Skeletal muscle satellite cell (primary cell): ENCODE measurements around the gene RPL37. TPM values are rescaled to one million over a fixed set of nuclear protein-coding genes. Genes with fewer than 3 reads are reported as not detected.

Source experiments
- H3K27me3 ChIP-seq: 2 replicates; pipeline ENCODE4 v1.7.0; 2013; ENCODE audit warnings: low read length; ENCODE audit not compliant: control insufficient read depth, insufficient read depth
- H3K36me3 ChIP-seq: 2 replicates; pipeline ENCODE4 v1.7.0; 2013; ENCODE audit warnings: mild to moderate bottlenecking, control low read depth, low read length; ENCODE audit not compliant: insufficient read depth
- H3K4me1 ChIP-seq: 2 replicates; pipeline ENCODE4 v1.7.0; 2013; ENCODE audit warnings: low read length; ENCODE audit not compliant: control insufficient read depth, insufficient read depth
- H3K4me2 ChIP-seq: 2 replicates; pipeline ENCODE4 v1.7.0; 2013; ENCODE audit warnings: mild to moderate bottlenecking, low read length
- H3K4me3 ChIP-seq: 2 replicates; pipeline ENCODE4 v1.7.0; 2013; ENCODE audit warnings: low read length
- H3K9ac ChIP-seq: 2 replicates; pipeline ENCODE4 v1.7.0; 2013; ENCODE audit warnings: mild to moderate bottlenecking, low read depth, low read length, moderate library complexity
- H3K9me3 ChIP-seq: replicated peaks from 2 replicates; pipeline ENCODE4 v1.7.0; 2013; ENCODE audit warnings: mild to moderate bottlenecking, control low read depth, low read length
- small RNA-seq: library from RNA; depleted of rRNA; stranded (forward); fragments of <200 nt; gene quantifications from one replicate; pipeline ENCODE3, GENCODE V24; 2012

The RPL37 gene

GRCh38 chr5:40776658-40776977 is 58.4 kb downstream of the RPL37 start:
- H3K4me1 ChIP-seq = peaks cover 3% of the 10 kb centered on the region
- no peak overlapping the region for H3K4me2 ChIP-seq
- H3K4me3 ChIP-seq = no peak overlapping the region
- no peak overlapping the region for H3K9ac ChIP-seq
- no peaks in the 10 kb centered on the region for H3K9me3 ChIP-seq
- H3K36me3 ChIP-seq = peaks cover 43% of the 10 kb centered on the region
- no peaks in the 10 kb centered on the region for H3K27me3 ChIP-seq

- H3K9ac ChIP-seq = no peak overlapping the region
- no peak overlapping the region for H3K4me3 ChIP-seq
- no peaks in the 10 kb centered on the region for H3K27me3 ChIP-seq
- H3K4me1 ChIP-seq = no peaks in the 10 kb centered on the region
- H3K9me3 ChIP-seq = no peaks in the 10 kb centered on the region
- peaks cover 47% of the 10 kb centered on the region for H3K36me3 ChIP-seq
- H3K4me2 ChIP-seq = no peak overlapping the region
These were observed 59.0 kb downstream of the RPL37 start for GRCh38 chr5:40775846-40776657.

Small RNAs within 50 kb of the gene (small RNA-seq; reads per million reads assigned to genes)
- gene RF00191 (not detected), gene SNORD72 (20.1 reads per million, percentile 94 among the genes with 10 or more reads in this experiment)
